CD4-positive, CD25-positive, alpha-beta regulatory T cell (primary cell): ENCODE data around the gene SEMA5A. TPM values are rescaled to one million over a fixed set of nuclear protein-coding genes. Genes with fewer than 3 reads are reported as not detected.

Source experiments
- ATAC-seq, 2 donors: fragments of 150-1000 bp; cut with Tn5 transposase; one replicate each; pipeline ENCODE4 v1.10.0; 2021; ENCODE audit warnings: low read depth in 2 of 2, moderate number of reproducible peaks in 2 of 2, moderate library complexity in 1 of 2
- DNase-seq, 3 donors: peaks; one replicate each; pipeline versions ENCODE4 v3.0.0 to v3.0.0-alpha.2; 2012 to 2022; ENCODE audit warnings: mixed read lengths in 1 of 3
- H3K27ac ChIP-seq: one replicate; pipeline ENCODE4 v1.7.0; 2013; ENCODE audit warnings: mild to moderate bottlenecking, low read length; ENCODE audit not compliant: insufficient read depth, poor library complexity, severe bottlenecking
- H3K27me3 ChIP-seq: one replicate; pipeline ENCODE4 v1.7.0; 2013; ENCODE audit warnings: low read length; ENCODE audit not compliant: control insufficient read depth, insufficient read depth
- H3K36me3 ChIP-seq: one replicate; pipeline ENCODE4 v1.7.0; 2013; ENCODE audit warnings: mild to moderate bottlenecking, low read length, moderate library complexity; ENCODE audit not compliant: control insufficient read depth, insufficient read depth
- H3K4me1 ChIP-seq: 2 replicates; pipeline ENCODE4 v1.7.0; 2013; ENCODE audit warnings: mild to moderate bottlenecking, low read length; ENCODE audit not compliant: insufficient read depth, control insufficient read depth, poor library complexity, severe bottlenecking
- H3K4me3 ChIP-seq: one replicate; pipeline ENCODE4 v1.7.0; 2013; ENCODE audit warnings: low read depth, mild to moderate bottlenecking, low read length, moderate library complexity
- H3K9me3 ChIP-seq, 2 experiments: 1 replicate in 1 of 2; 2 replicates in 1 of 2; pipeline ENCODE4 v1.7.0; 2013; ENCODE audit warnings: low read length in 2 of 2, mild to moderate bottlenecking in 1 of 2, moderate library complexity in 1 of 2; ENCODE audit not compliant: control insufficient read depth in 2 of 2
- H3K27ac Mint-ChIP-seq, 3 donors: one replicate each; pipeline ENCODE4 v1.8.0; 2020 to 2022; ENCODE audit warnings: mild to moderate bottlenecking in 3 of 3, mixed read lengths in 3 of 3, moderate library complexity in 2 of 3
- H3K27me3 Mint-ChIP-seq: one replicate; pipeline ENCODE4 v1.8.0; 2022; ENCODE audit warnings: mild to moderate bottlenecking, mixed read lengths
- H3K36me3 Mint-ChIP-seq: one replicate; pipeline ENCODE4 v1.8.0; 2020; ENCODE audit warnings: mixed read lengths
- H3K4me1 Mint-ChIP-seq, 4 donors: one replicate each; pipeline ENCODE4 v1.8.0; 2020 to 2022; ENCODE audit warnings: mixed read lengths in 4 of 4, mild to moderate bottlenecking in 1 of 4
- H3K4me3 Mint-ChIP-seq, 4 donors: one replicate each; pipeline ENCODE4 v1.8.0; 2020 to 2022; ENCODE audit warnings: mild to moderate bottlenecking in 4 of 4, mixed read lengths in 4 of 4, moderate library complexity in 3 of 4
- H3K9me3 Mint-ChIP-seq, 7 donors: one replicate each; pipeline ENCODE4 v1.8.0; 2020 to 2022; ENCODE audit warnings: mixed read lengths in 7 of 7, mild to moderate bottlenecking in 3 of 7, moderate library complexity in 2 of 7
- polyA plus RNA-seq, 4 donors: library from polyadenylated mRNA; unstranded; fragments of 300-500 nt; fragmentation: Illumina TruSeq; gene quantifications; one replicate each; pipeline ENCODE4 v1.2.3, GENCODE V29; 2021
- total RNA-seq: library from RNA; stranded (reverse); gene quantifications from one replicate; pipeline ENCODE4 v1.2.3, GENCODE V29; 2022

Gene SEMA5A
- total and polyA plus RNA-seq, 5 donors from 2014 or later, result 0.22 to 2.8 (median 0.31) TPM; not detected in 2

GRCh38 chr5:9188956-9189355, 356.9 kb downstream of the SEMA5A start:
- H3K27me3 ChIP-seq, result no peaks in the 10 kb centered on the region
- Mint-ChIP-seq H3K9me3 (peaks cover 0 to 18% (median 3%) of the 10 kb centered on the region in 7 donors), H3K4me3 (no peak overlapping the region), H3K27me3 (no peaks in the 10 kb centered on the region), H3K27ac (no peak overlapping the region), H3K4me1 (no peaks in the 10 kb centered on the region), H3K36me3 (no peaks in the 10 kb centered on the region)
- no peak overlapping the region for H3K27ac ChIP-seq
- H3K36me3 ChIP-seq, result no peaks in the 10 kb centered on the region
- ATAC-seq, result no peak
- H3K4me3 ChIP-seq, result no peak overlapping the region
- H3K9me3 ChIP-seq, result no peaks in the 10 kb centered on the region
- no peak for DNase-seq
- H3K4me1 ChIP-seq, result no peaks in the 10 kb centered on the region

- Histone ChIP-seq H3K9me3 (no peaks in the 10 kb centered on the region), H3K4me3 (no peak overlapping the region), H3K27me3 (no peaks in the 10 kb centered on the region), H3K4me1 (no peaks in the 10 kb centered on the region), H3K36me3 (no peaks in the 10 kb centered on the region), H3K27ac (no peak overlapping the region)
- Mint-ChIP-seq H3K4me1 (no peaks in the 10 kb centered on the region), H3K27ac (no peak overlapping the region), H3K36me3 (no peaks in the 10 kb centered on the region), H3K9me3 (peaks cover 0 to 18% (median 3%) of the 10 kb centered on the region in 7 donors), H3K27me3 (no peaks in the 10 kb centered on the region), H3K4me3 (no peak overlapping the region)
- DNase-seq, result peak in 1 of 3 donors; percentile 2
- ATAC-seq, result no peak
Observed at GRCh38 chr5:9188131-9188530, 357.7 kb downstream of the SEMA5A start.

DNA sequence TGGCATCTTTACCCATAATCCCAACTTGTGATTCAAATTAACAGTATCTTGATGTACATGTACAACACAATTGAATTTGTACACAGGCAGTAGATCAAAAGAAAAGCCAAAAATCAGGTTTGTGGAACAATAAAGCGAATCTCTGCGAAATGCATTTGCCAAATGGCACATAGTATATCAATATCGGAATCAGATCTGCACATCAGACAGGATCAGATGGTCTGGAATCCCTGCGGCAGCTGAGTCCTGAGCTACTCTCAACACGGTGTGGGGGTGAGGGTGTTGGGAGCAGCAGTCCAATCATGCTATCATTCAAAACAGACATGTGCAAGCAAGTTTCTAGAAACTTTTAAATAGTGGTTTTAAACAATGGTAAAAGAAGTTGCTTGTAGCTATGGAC, 358.3 kb downstream of the SEMA5A start:
- H3K27me3 ChIP-seq, result no peaks in the 10 kb centered on the region
- H3K4me3 Mint-ChIP-seq, result no peak overlapping the region
- H3K4me1 Mint-ChIP-seq, result no peaks in the 10 kb centered on the region
- H3K27ac ChIP-seq, result no peak overlapping the region
- peaks cover 0 to 14% (median 3%) of the 10 kb centered on the region in 7 donors for H3K9me3 Mint-ChIP-seq
- no peaks in the 10 kb centered on the region for H3K9me3 ChIP-seq
- ATAC-seq (no peak), DNase-seq (no peak)
- H3K36me3 ChIP-seq, result no peaks in the 10 kb centered on the region
- no peak overlapping the region for H3K27ac Mint-ChIP-seq
- no peaks in the 10 kb centered on the region for H3K4me1 ChIP-seq
- no peak overlapping the region for H3K4me3 ChIP-seq
- no peaks in the 10 kb centered on the region for H3K36me3 Mint-ChIP-seq
- no peaks in the 10 kb centered on the region for H3K27me3 Mint-ChIP-seq

GRCh38 chr5:9186069-9186468, 359.8 kb downstream of the SEMA5A start:
- no peaks in the 10 kb centered on the region for H3K9me3 ChIP-seq
- no peak overlapping the region for H3K4me3 ChIP-seq
- no peak overlapping the region for H3K27ac ChIP-seq
- H3K36me3 ChIP-seq, result no peaks in the 10 kb centered on the region
- Mint-ChIP-seq H3K9me3 (peaks cover 0 to 9% (median 3%) of the 10 kb centered on the region in 7 donors), H3K27ac (no peak overlapping the region), H3K36me3 (no peaks in the 10 kb centered on the region), H3K27me3 (no peaks in the 10 kb centered on the region), H3K4me3 (no peak overlapping the region), H3K4me1 (no peaks in the 10 kb centered on the region)
- ATAC-seq (no peak), DNase-seq (no peak)
- no peaks in the 10 kb centered on the region for H3K4me1 ChIP-seq
- no peaks in the 10 kb centered on the region for H3K27me3 ChIP-seq

DNA sequence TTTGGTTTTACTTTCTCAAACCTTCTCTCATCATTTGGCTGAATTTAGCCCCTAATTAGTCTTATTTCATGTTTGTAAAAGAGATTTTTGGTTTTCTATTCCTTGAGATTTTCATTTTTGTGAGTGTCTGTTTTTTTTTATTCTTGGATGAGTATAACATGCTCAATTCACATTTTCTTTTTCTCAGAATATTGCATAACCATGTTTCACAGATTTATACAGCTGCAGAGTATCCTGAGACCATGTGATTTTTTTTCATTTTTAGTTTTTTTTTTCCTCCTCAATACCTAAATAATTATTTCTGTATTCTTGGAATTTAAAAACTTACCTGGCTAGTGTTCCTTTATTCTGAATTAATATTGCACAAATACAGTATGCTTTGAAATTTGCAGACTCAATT, 361.9 kb downstream of the SEMA5A start:
- ATAC-seq (no peak), DNase-seq (no peak)
- Histone ChIP-seq H3K4me1 (no peaks in the 10 kb centered on the region), H3K27me3 (no peaks in the 10 kb centered on the region), H3K4me3 (no peak overlapping the region), H3K9me3 (no peaks in the 10 kb centered on the region), H3K36me3 (no peaks in the 10 kb centered on the region), H3K27ac (no peak overlapping the region)
- no peaks in the 10 kb centered on the region for H3K27me3 Mint-ChIP-seq
- peaks cover 0 to 9% (median 3%) of the 10 kb centered on the region in 7 donors for H3K9me3 Mint-ChIP-seq
- no peaks in the 10 kb centered on the region for H3K36me3 Mint-ChIP-seq
- H3K4me3 Mint-ChIP-seq, result no peak overlapping the region
- H3K4me1 Mint-ChIP-seq, result no peaks in the 10 kb centered on the region
- H3K27ac Mint-ChIP-seq, result no peak overlapping the region

- Mint-ChIP-seq H3K27me3 (no peaks in the 10 kb centered on the region), H3K27ac (no peak overlapping the region), H3K4me3 (no peak overlapping the region), H3K4me1 (no peaks in the 10 kb centered on the region), H3K9me3 (peaks cover 0 to 6% (median 4%) of the 10 kb centered on the region in 7 donors), H3K36me3 (no peaks in the 10 kb centered on the region)
- Histone ChIP-seq H3K36me3 (no peaks in the 10 kb centered on the region), H3K9me3 (no peaks in the 10 kb centered on the region), H3K4me1 (no peaks in the 10 kb centered on the region), H3K4me3 (no peak overlapping the region), H3K27ac (no peak overlapping the region), H3K27me3 (no peaks in the 10 kb centered on the region)
- DNase-seq, result no peak
- no peak for ATAC-seq
Observed at GRCh38 chr5:9182899-9183695, 362.8 kb downstream of the SEMA5A start.

GRCh38 chr5:9176641-9177040, 369.2 kb downstream of the SEMA5A start:
- H3K9me3 Mint-ChIP-seq, result peaks cover 0 to 9% (median 3%) of the 10 kb centered on the region in 7 donors
- no peak overlapping the region for H3K4me3 ChIP-seq
- H3K4me1 ChIP-seq, result no peaks in the 10 kb centered on the region
- no peak overlapping the region for H3K4me3 Mint-ChIP-seq
- no peaks in the 10 kb centered on the region for H3K27me3 ChIP-seq
- H3K4me1 Mint-ChIP-seq, result no peaks in the 10 kb centered on the region
- no peak for ATAC-seq
- H3K9me3 ChIP-seq, result no peaks in the 10 kb centered on the region
- no peaks in the 10 kb centered on the region for H3K36me3 ChIP-seq
- H3K27ac ChIP-seq, result no peak overlapping the region
- H3K27ac Mint-ChIP-seq, result no peak overlapping the region
- H3K27me3 Mint-ChIP-seq, result no peaks in the 10 kb centered on the region
- no peaks in the 10 kb centered on the region for H3K36me3 Mint-ChIP-seq
- no peak for DNase-seq

DNA sequence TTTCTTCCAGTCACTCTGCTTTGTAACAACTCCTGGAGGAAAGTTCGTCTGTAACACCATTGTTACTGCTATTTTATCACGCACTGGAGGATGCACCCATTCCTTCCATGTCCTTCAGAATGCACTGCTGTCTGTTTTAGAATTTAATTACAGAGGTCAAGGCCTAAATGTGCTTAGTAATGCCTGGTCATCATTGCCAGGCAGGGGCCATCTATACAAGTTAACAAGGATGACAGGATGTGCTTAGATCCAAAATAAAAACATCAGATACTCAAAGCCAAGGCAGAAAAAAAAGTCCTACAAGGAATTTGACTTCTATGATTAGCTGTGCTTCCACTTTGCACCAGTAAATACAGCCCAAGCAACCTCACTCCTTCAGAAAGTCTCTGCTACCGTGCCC, 371.4 kb downstream of the SEMA5A start:
- no peak overlapping the region for H3K4me3 Mint-ChIP-seq
- no peaks in the 10 kb centered on the region for H3K4me1 ChIP-seq
- DNase-seq (no peak), ATAC-seq (no peak)
- no peaks in the 10 kb centered on the region for H3K4me1 Mint-ChIP-seq
- no peak overlapping the region for H3K4me3 ChIP-seq
- no peak overlapping the region for H3K27ac ChIP-seq
- no peaks in the 10 kb centered on the region for H3K27me3 Mint-ChIP-seq
- peaks cover 0 to 9% (median 4%) of the 10 kb centered on the region in 7 donors for H3K9me3 Mint-ChIP-seq
- H3K9me3 ChIP-seq, result no peaks in the 10 kb centered on the region
- no peaks in the 10 kb centered on the region for H3K27me3 ChIP-seq
- no peaks in the 10 kb centered on the region for H3K36me3 ChIP-seq
- no peak overlapping the region for H3K27ac Mint-ChIP-seq
- no peaks in the 10 kb centered on the region for H3K36me3 Mint-ChIP-seq
